Endothelial cell of umbilical vein (primary cell): ENCODE data around the gene CCSAP.

Source experiments
- MAX ChIP-seq: IDR thresholded peaks from 2 replicates; pipeline ENCODE4 v1.6.1; 2011; ENCODE audit not compliant: insufficient read depth, insufficient read length
- POLR2A ChIP-seq: IDR thresholded peaks from 2 replicates; pipeline ENCODE4 v1.6.1; 2012; ENCODE audit warnings: low read depth, mild to moderate bottlenecking, control low read depth, low read length
- POLR2AphosphoS5 ChIP-seq: IDR thresholded peaks from 2 replicates; pipeline ENCODE4 v1.6.1; 2012; ENCODE audit warnings: low read depth, mild to moderate bottlenecking, control low read depth, low read length, moderate library complexity; ENCODE audit not compliant: insufficient read depth
- TF ChIP-seq, protein P1 (sequence below), 2 donors: IDR thresholded peaks; 1 replicate in 1 of 2; 2 replicates in 1 of 2; pipeline ENCODE4 v1.5.1; 2011; ENCODE audit warnings: low read length in 2 of 2, mild to moderate bottlenecking in 2 of 2, moderate library complexity in 2 of 2, control low read depth in 1 of 2, inconsistent platforms in 1 of 2, low read depth in 1 of 2; ENCODE audit not compliant: insufficient read depth in 1 of 2; ENCODE audit errors: extremely low read depth in 1 of 2

DNA sequence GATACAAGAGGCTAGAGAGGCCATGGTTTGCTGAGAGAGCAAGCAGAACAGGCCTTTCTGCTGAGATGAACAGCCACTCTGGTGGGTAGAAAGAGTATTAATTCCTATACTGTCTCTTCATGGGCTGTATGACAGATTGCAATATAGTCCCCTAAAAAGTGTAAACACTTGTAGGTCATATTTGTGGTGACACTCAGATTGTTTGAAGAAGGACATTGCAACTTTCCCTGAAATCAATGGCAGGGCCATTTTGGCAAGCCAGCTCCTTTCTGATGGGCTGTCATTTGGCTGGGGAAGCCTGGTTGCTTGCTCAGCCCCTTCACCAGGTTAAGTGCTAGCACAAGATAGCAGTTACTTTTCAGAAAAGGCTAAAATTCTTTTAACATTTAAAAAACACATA lies 44.4 kb downstream of the CCSAP start:
- TF ChIP-seq, protein P1, sequence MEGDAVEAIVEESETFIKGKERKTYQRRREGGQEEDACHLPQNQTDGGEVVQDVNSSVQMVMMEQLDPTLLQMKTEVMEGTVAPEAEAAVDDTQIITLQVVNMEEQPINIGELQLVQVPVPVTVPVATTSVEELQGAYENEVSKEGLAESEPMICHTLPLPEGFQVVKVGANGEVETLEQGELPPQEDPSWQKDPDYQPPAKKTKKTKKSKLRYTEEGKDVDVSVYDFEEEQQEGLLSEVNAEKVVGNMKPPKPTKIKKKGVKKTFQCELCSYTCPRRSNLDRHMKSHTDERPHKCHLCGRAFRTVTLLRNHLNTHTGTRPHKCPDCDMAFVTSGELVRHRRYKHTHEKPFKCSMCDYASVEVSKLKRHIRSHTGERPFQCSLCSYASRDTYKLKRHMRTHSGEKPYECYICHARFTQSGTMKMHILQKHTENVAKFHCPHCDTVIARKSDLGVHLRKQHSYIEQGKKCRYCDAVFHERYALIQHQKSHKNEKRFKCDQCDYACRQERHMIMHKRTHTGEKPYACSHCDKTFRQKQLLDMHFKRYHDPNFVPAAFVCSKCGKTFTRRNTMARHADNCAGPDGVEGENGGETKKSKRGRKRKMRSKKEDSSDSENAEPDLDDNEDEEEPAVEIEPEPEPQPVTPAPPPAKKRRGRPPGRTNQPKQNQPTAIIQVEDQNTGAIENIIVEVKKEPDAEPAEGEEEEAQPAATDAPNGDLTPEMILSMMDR (IDR thresholded peaks at IDR 0.05; ENCODE audit: extremely low read depth in 1 of 2, insufficient read depth in 1 of 2, low read depth in 1 of 2, low read length in 2 of 2) = no peak
- no peak for TF ChIP-seq MAX
- no peak for TF ChIP-seq POLR2AphosphoS5
- no peak for TF ChIP-seq POLR2A
